Measurements from ENCODE around the gene PSMB5.

DNA sequence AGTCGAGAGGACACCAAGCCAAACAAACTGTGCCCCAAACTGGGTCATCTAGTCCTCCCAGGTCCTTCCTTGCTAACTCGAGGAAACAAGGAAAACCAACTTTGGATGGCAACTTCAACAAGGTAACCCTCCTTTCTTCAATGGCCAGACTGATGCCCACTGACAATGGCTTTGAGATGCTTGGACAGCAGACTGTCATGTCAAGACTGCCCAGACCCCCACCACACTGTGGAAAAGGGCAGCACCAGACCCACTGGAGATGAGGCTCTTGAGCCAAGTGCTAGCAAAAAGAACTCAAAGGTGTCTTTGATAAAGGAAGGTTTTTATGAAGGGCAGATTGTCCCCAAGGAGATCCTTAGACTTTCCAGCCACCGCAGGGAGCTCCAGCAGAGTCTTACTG is 31.7 kb upstream of the PSMB5 start:
- TF ChIP-seq, protein P1, sequence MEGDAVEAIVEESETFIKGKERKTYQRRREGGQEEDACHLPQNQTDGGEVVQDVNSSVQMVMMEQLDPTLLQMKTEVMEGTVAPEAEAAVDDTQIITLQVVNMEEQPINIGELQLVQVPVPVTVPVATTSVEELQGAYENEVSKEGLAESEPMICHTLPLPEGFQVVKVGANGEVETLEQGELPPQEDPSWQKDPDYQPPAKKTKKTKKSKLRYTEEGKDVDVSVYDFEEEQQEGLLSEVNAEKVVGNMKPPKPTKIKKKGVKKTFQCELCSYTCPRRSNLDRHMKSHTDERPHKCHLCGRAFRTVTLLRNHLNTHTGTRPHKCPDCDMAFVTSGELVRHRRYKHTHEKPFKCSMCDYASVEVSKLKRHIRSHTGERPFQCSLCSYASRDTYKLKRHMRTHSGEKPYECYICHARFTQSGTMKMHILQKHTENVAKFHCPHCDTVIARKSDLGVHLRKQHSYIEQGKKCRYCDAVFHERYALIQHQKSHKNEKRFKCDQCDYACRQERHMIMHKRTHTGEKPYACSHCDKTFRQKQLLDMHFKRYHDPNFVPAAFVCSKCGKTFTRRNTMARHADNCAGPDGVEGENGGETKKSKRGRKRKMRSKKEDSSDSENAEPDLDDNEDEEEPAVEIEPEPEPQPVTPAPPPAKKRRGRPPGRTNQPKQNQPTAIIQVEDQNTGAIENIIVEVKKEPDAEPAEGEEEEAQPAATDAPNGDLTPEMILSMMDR (IDR thresholded peaks at IDR 0.05), result no peak
- no peak for TF ChIP-seq POLR2A (IDR thresholded peaks at IDR 0.05)
